GM12878 (cell line): ENCODE data around the gene FOXI2. TPM values are rescaled to one million over a fixed set of nuclear protein-coding genes. Genes with fewer than 3 reads are reported as not detected.

Source experiments
- ATAC-seq: fragments of 200-7000 bp; cut with Tn5 transposase; 3 replicates; pipeline ENCODE4 v1.9.1; 2020; ENCODE audit warnings: mild to moderate bottlenecking, moderate library complexity
- Bru-seq: library from RNA; stranded (reverse); fragments of 400-500 nt; gene quantifications from one replicate; lab custom pipeline; 2021; lab: Mats Ljungman, UMichigan
- BruChase-seq, 2 experiments: library from RNA; stranded (reverse); fragments of 400-500 nt; gene quantifications; one replicate each; lab custom pipeline; 2021; lab: Mats Ljungman, UMichigan
- BruUV-seq: library from RNA; stranded (reverse); fragments of 400-500 nt; replicated peaks from 2 replicates; lab custom pipeline; 2021; lab: Mats Ljungman, UMichigan
- CTCF ChIA-PET: fragments of 300-600 bp; sonication (Branson Sonifier 250); formaldehyde crosslinking; extraction: SDS; loops from one replicate; lab custom pipeline; 2021; ENCODE audit warnings: inconsistent platforms; lab: Yijun Ruan, JAX
- POLR2A ChIA-PET: fragments of 350-600 bp; formaldehyde crosslinking; extraction: SDS; loops from one replicate; lab custom pipeline; 2021; ENCODE audit warnings: inconsistent platforms; lab: Charles Lee
- RAD21 ChIA-PET: fragments of 300-600 bp; sonication (Branson Sonifier 250); formaldehyde crosslinking; loops from one replicate; lab custom pipeline; 2023; ENCODE audit warnings: antibody characterized with exemption; ENCODE audit not compliant: unreplicated experiment; lab: Charles Lee
- SMC1A ChIA-PET: fragments of 300-600 bp; sonication (Branson Sonifier 250); formaldehyde crosslinking; loops from one replicate; lab custom pipeline; 2023; ENCODE audit not compliant: unreplicated experiment, uncharacterized antibody; lab: Charles Lee
- DNase-seq: peaks from one replicate; pipeline ENCODE4 v3.0.0-alpha.2; 2011; ENCODE audit warnings: low read depth, low spot score
- FAIRE-seq: peaks from 3 replicates; lab custom pipeline; 2011; peaks lifted over from hg19 to GRCh38; lab: Jason Lieb, UNC
- H2AFZ ChIP-seq: 2 replicates; pipeline ENCODE4 v1.6.0; 2011; ENCODE audit warnings: low read depth, low read length, control low read depth; ENCODE audit not compliant: control insufficient read depth
- H3K27ac ChIP-seq: 2 replicates; pipeline ENCODE4 v1.5.1; 2011; ENCODE audit warnings: control low read depth; ENCODE audit not compliant: control insufficient read depth, insufficient read depth
- H3K27me3 ChIP-seq, 2 experiments: replicated peaks in 1 of 2; 2 replicates each; pipeline versions ENCODE4 v1.6.0 to v1.6.1; 2011; ENCODE audit warnings: low read length in 1 of 2; ENCODE audit not compliant: control insufficient read depth in 2 of 2, insufficient read depth in 2 of 2
- H3K36me3 ChIP-seq, 2 experiments: 2 replicates each; pipeline ENCODE4 v1.5.1; 2011; ENCODE audit warnings: low read length in 1 of 2; ENCODE audit not compliant: control insufficient read depth in 2 of 2, insufficient read depth in 2 of 2
- H3K4me1 ChIP-seq: 2 replicates; pipeline ENCODE4 v1.6.1; 2011; ENCODE audit warnings: mild to moderate bottlenecking, low read length, moderate library complexity, mixed read lengths; ENCODE audit not compliant: control insufficient read depth, insufficient read depth
- H3K4me2 ChIP-seq: 2 replicates; pipeline ENCODE4 v1.6.0; 2011; ENCODE audit warnings: control low read depth; ENCODE audit not compliant: control insufficient read depth, insufficient read depth
- H3K4me3 ChIP-seq: fragments of 200-600 bp; sonication (generic); 2 replicates; pipeline ENCODE4 v1.5.1; 2016
- H3K79me2 ChIP-seq: 2 replicates; pipeline ENCODE4 v1.6.0; 2011; ENCODE audit warnings: low read length; ENCODE audit not compliant: control insufficient read depth, insufficient read depth
- H3K9ac ChIP-seq: 2 replicates; pipeline ENCODE4 v1.8.0; 2011; ENCODE audit warnings: low read length, control low read depth, mixed read lengths; ENCODE audit not compliant: control insufficient read depth, insufficient read depth
- H3K9me3 ChIP-seq: replicated peaks from 3 replicates; pipeline ENCODE4 v1.5.1; 2011; ENCODE audit warnings: mild to moderate bottlenecking, low read length; ENCODE audit not compliant: control insufficient read depth, insufficient read depth
- H4K20me1 ChIP-seq: 2 replicates; pipeline ENCODE4 v1.6.0; 2011; ENCODE audit not compliant: control insufficient read depth, insufficient read depth
- BHLHE40 ChIP-seq, 2 experiments: fragments of 450-650 bp in 1 of 2; IDR thresholded peaks; 2 replicates each; pipeline ENCODE4 v1.6.1; 2011 to 2017; ENCODE audit warnings: low read depth in 2 of 2, borderline replicate concordance in 1 of 2, improper control_type of control experiment in 1 of 2, low read length in 1 of 2, mild to moderate bottlenecking in 1 of 2
- CHD1 ChIP-seq: IDR thresholded peaks from 2 replicates; pipeline ENCODE4 v1.6.1; 2012; ENCODE audit warnings: low read depth, low read length, improper control_type of control experiment
- CREB1 ChIP-seq: IDR thresholded peaks from 2 replicates; pipeline ENCODE4 v1.6.1; 2012; ENCODE audit warnings: low read depth, mild to moderate bottlenecking, inconsistent platforms
- E2F8 ChIP-seq: fragments of 450-650 bp; IDR thresholded peaks from 2 replicates; pipeline ENCODE4 v1.6.1; 2018; ENCODE audit warnings: mild to moderate bottlenecking, low read depth, moderate library complexity; ENCODE audit not compliant: partially characterized antibody
- HCFC1 ChIP-seq: fragments of 150-350 bp; IDR thresholded peaks from 2 replicates; pipeline ENCODE4 v1.6.1; 2014; ENCODE audit warnings: low read length
- JUND ChIP-seq: IDR thresholded peaks from 2 replicates; pipeline ENCODE4 v1.6.1; 2012; ENCODE audit warnings: low read depth, mild to moderate bottlenecking, low read length, improper control_type of control experiment, moderate library complexity
- KAT2A ChIP-seq: conservative IDR thresholded peaks from 2 replicates; pipeline ENCODE4 v1.6.1; 2011; ENCODE audit warnings: low read depth, low read length; ENCODE audit not compliant: control insufficient read depth
- LARP7 ChIP-seq: fragments of 450-650 bp; IDR thresholded peaks from 2 replicates; pipeline ENCODE4 v1.6.1; 2017; ENCODE audit warnings: mild to moderate bottlenecking
- MEF2B ChIP-seq: fragments of 450-650 bp; IDR thresholded peaks from 2 replicates; pipeline ENCODE4 v1.6.1; 2018; ENCODE audit warnings: mild to moderate bottlenecking, moderate library complexity; ENCODE audit not compliant: partially characterized antibody, poor library complexity, severe bottlenecking
- SMAD5 ChIP-seq: IDR thresholded peaks from 2 replicates; pipeline ENCODE4 v1.6.1; 2016; ENCODE audit warnings: antibody characterized with exemption, low read depth
- SREBF1 ChIP-seq: IDR thresholded peaks from 2 replicates; pipeline ENCODE4 v1.6.1; 2012; ENCODE audit warnings: mild to moderate bottlenecking, low read length
- TAF1 ChIP-seq: IDR thresholded peaks from 2 replicates; pipeline ENCODE4 v1.6.1; 2011; ENCODE audit warnings: mild to moderate bottlenecking, low read depth, low read length, borderline replicate concordance
- TCF12 ChIP-seq: IDR thresholded peaks from 2 replicates; pipeline ENCODE4 v1.6.1; 2011; ENCODE audit warnings: low read depth, mild to moderate bottlenecking, low read length
- TCF7 ChIP-seq: IDR thresholded peaks from 2 replicates; pipeline ENCODE4 v1.6.1; 2014; ENCODE audit warnings: antibody characterized with exemption, borderline replicate concordance
- YBX1 ChIP-seq: fragments of 450-650 bp; IDR thresholded peaks from 2 replicates; pipeline ENCODE4 v1.6.1; 2016; ENCODE audit warnings: antibody characterized with exemption
- ZNF274 ChIP-seq: IDR thresholded peaks from one replicate; pipeline ENCODE4 v1.8.0; 2011; ENCODE audit not compliant: insufficient read length, insufficient read depth
- WGBS: methylation state at CpG from one replicate; pipeline ENCODE4 v1.1.6; 2016; ENCODE audit warnings: low lambda C conversion rate; ENCODE audit not compliant: insufficient replicate concordance, insufficient coverage; ENCODE audit errors: missing lambda C conversion rate; 5-methylcytosine and 5-hydroxymethylcytosine counted together
- in situ Hi-C: fragments of 300-500 bp; cut with MboI; formaldehyde crosslinking; loops from 9 replicates; pipeline ENCODE4 v1.14.3; 2018; ENCODE audit warnings: mixed read lengths
- intact Hi-C: fragments of 100-400 bp; cut with micrococcal nuclease; formaldehyde crosslinking; loops from one replicate; pipeline ENCODE4 v1.14.2; 2022; ENCODE audit not compliant: unreplicated experiment
- long read RNA-seq, 2 experiments: library from polyadenylated mRNA; unstranded; transcript quantifications; one replicate each; pipeline ENCODE4 v2.0.0, GENCODE V29; 2019 to 2020
- polyA minus RNA-seq, 3 experiments: library from RNA; depleted of rRNA, polyadenylated mRNA; stranded (reverse); fragments of >200 nt; gene quantifications; 2 replicates each; pipeline ENCODE4 v1.2.3, GENCODE V29; 2011
- polyA plus RNA-seq, 11 experiments: library from polyadenylated mRNA; depleted of rRNA in 4 of 11; unstranded in 6 of 11; stranded (reverse) in 5 of 11; fragments of >200 nt; fragmentation: Nextera tagmentation in 4 of 11; fragmentation: Illumina TruSeq in 1 of 11; extraction: Ambion mirVana in 4 of 11; extraction: Trizol in 1 of 11; gene quantifications; 1 replicate in 1 of 11; 2 replicates in 10 of 11; pipeline versions ENCODE4 v1.2.1 to v1.2.3, GENCODE V29; 2011 to 2016; ENCODE audit warnings: inconsistent platforms in 2 of 11, missing spikeins in 2 of 11, low read depth in 1 of 11
- total RNA-seq, 4 experiments: library from RNA; depleted of rRNA in 3 of 4; stranded (reverse); fragments of >200 nt in 3 of 4; fragmentation: Illumina TruSeq in 1 of 4; extraction: Trizol in 1 of 4; gene quantifications; 2 replicates each; pipeline versions ENCODE4 v1.2.1 to v1.2.3, GENCODE V29; 2013 to 2021

FOXI2 gene
- not detected in 2 replicates for total RNA-seq (2013; cell fraction: nucleolus; rRNA removed)
- total RNA-seq (2014; rRNA removed) (not detected in 2 replicates), total RNA-seq (2014; rRNA removed; fragmentation: Illumina TruSeq; extraction: Trizol) (not detected in 2 replicates), total RNA-seq (2021) (not detected in 2 replicates), polyA plus RNA-seq (2011; rRNA removed) (not detected in 2 replicates), polyA plus RNA-seq (2014; fragmentation: Illumina TruSeq; extraction: Trizol) (not detected in 2 replicates), polyA plus RNA-seq (2014; fragmentation: Nextera tagmentation; extraction: Ambion mirVana) (not detected), polyA plus RNA-seq (2014; rRNA removed) (not detected in 2 replicates), polyA plus RNA-seq (2016; fragmentation: Nextera tagmentation; extraction: Ambion mirVana) (not detected), polyA minus RNA-seq (2011; rRNA and poly(A)+ RNA removed) (not detected in 2 replicates), Bru-seq, nascent RNA (not detected), BruChase-seq, experiment 1, labeled RNA remaining after a 6-hour chase (not detected), BruChase-seq, experiment 2, labeled RNA remaining after a 2-hour chase (not detected)
- polyA plus RNA-seq (2011; ENCODE audit: low read depth) = not detected
- polyA plus RNA-seq (2011; cell fraction: cytosol; rRNA removed) = not detected in 2 replicates
- not detected in 2 replicates for polyA plus RNA-seq (2011; cell fraction: nucleus; rRNA removed)
- not detected in 2 replicates for polyA plus RNA-seq (2012)
- not detected in 2 replicates for polyA minus RNA-seq (2011; cell fraction: cytosol; rRNA and poly(A)+ RNA removed)
- polyA minus RNA-seq (2011; cell fraction: nucleus; rRNA and poly(A)+ RNA removed) = not detected in 2 replicates
- long read RNA-seq, experiment 1 = 0 reads
- long read RNA-seq, experiment 2 = 0 reads

- BruUV-seq = no TSS peak
- no peaks in the 10 kb centered on the region for H3K4me1 ChIP-seq
- H3K9ac ChIP-seq = no peak within 1 kb of the TSS
- ATAC-seq = no peak
- 67% methylated on average over 39 of the region's 66 CpGs for WGBS
- H3K27ac ChIP-seq = no peak within 1 kb of the TSS
- H3K4me2 ChIP-seq = no peak within 1 kb of the TSS
- H4K20me1 ChIP-seq = no peaks in the 10 kb centered on the region
- ChIA-PET CTCF (no interaction called here), RAD21 (no interaction called here)
- H3K9me3 ChIP-seq = peaks cover 2% of the 10 kb centered on the region; the same call in 1 of the 3 replicates
- DNase-seq = no peak
- FAIRE-seq = no peak
- no peaks in the 10 kb centered on the region for H3K79me2 ChIP-seq
- no peak within 1 kb of the TSS for H3K4me3 ChIP-seq
- intact Hi-C loops = no loop called here
- no peak for TF ChIP-seq CHD1
- no peak for TF ChIP-seq LARP7
- no peak for TF ChIP-seq SREBF1
- TF ChIP-seq TCF12 = no peak
- no peak for TF ChIP-seq ZNF274
- no peak for TF ChIP-seq E2F8
- TF ChIP-seq TCF7 = no peak
- no peak for TF ChIP-seq BHLHE40 (IDR thresholded peaks at IDR 0.05; ENCODE audit: borderline replicate concordance in 1 of 2, low read depth in 2 of 2, low read length in 1 of 2)
- TF ChIP-seq TAF1 = no peak
- TF ChIP-seq SMAD5 = no peak
- no peak for TF ChIP-seq JUND
- TF ChIP-seq KAT2A = no peak
- TF ChIP-seq CREB1 = no peak
- no peak for TF ChIP-seq MEF2B
- no peak for TF ChIP-seq HCFC1
- no peak for TF ChIP-seq YBX1
- TF ChIP-seq, all 136 proteins: peak for 0
- Histone ChIP-seq H3K36me3 (no peaks in the 10 kb centered on the region), H3K27me3 (peaks cover 0 to 1% of the 10 kb centered on the region in 2 experiments; a peak in 2 of 4 replicates), H2AFZ (no peak within 1 kb of the TSS)
- in situ Hi-C loops = no loop called here
- SMC1A ChIA-PET = no interaction called here
- POLR2A ChIA-PET = no interaction called here
These were observed at the start of gene FOXI2 for GRCh38 chr10:127736915-127737562. Gene FOXI2, plus strand, starts transcription at chr10:127737185. Its CDS starts 89 bp downstream, at chr10:127737274.
